A549 (cell line): ENCODE measurements around the gene SSU72.
"Not testable (repeated sequence)": the region's sequence is repeated elsewhere in the genome, so short reads cannot be mapped to it uniquely, and the experiment has no call there.

Experiments used
- CEBPB ChIP-seq, 2 experiments: fragments of >200 bp in 1 of 2; sonication (Bioruptor Twin) in 1 of 2; formaldehyde crosslinking in 1 of 2; IDR thresholded peaks; 2 replicates each; pipeline ENCODE4 v1.6.1; 2012 to 2016
- FOXS1 ChIP-seq: fragments of 250-450 bp; sonication (Bioruptor Pico); IDR thresholded peaks from 2 replicates; pipeline ENCODE4 v1.5.0; 2020; ENCODE audit warnings: mild to moderate bottlenecking, moderate library complexity
- JUN ChIP-seq, 2 experiments: fragments of >200 bp; sonication (Bioruptor Twin); formaldehyde crosslinking; IDR thresholded peaks; 2 replicates in 1 of 2; 3 replicates in 1 of 2; pipeline ENCODE4 v1.6.1; 2016 to 2017
- MAFK ChIP-seq: fragments of 450-650 bp; IDR thresholded peaks from 2 replicates; pipeline ENCODE4 v1.6.1; 2014; ENCODE audit not compliant: partially characterized antibody
- SMC3 ChIP-seq: fragments of >200 bp; sonication (Bioruptor Twin); formaldehyde crosslinking; IDR thresholded peaks from 3 replicates; pipeline ENCODE4 v1.6.1; 2018; ENCODE audit warnings: inconsistent platforms
- USF2 ChIP-seq: fragments of 450-650 bp; IDR thresholded peaks from 2 replicates; pipeline ENCODE4 v1.6.1; 2014; ENCODE audit warnings: antibody characterized with exemption
- TF ChIP-seq, protein P1 (sequence below): fragments of >200 bp; sonication (Bioruptor Twin); formaldehyde crosslinking; IDR thresholded peaks from 3 replicates; pipeline ENCODE4 v1.5.1; 2016
- TF ChIP-seq, protein P2 (sequence below): fragments of 150-350 bp; IDR thresholded peaks from 2 replicates; pipeline ENCODE4 v1.6.1; 2014; ENCODE audit warnings: low read depth, mild to moderate bottlenecking, low read length

- TF ChIP-seq, protein P1, sequence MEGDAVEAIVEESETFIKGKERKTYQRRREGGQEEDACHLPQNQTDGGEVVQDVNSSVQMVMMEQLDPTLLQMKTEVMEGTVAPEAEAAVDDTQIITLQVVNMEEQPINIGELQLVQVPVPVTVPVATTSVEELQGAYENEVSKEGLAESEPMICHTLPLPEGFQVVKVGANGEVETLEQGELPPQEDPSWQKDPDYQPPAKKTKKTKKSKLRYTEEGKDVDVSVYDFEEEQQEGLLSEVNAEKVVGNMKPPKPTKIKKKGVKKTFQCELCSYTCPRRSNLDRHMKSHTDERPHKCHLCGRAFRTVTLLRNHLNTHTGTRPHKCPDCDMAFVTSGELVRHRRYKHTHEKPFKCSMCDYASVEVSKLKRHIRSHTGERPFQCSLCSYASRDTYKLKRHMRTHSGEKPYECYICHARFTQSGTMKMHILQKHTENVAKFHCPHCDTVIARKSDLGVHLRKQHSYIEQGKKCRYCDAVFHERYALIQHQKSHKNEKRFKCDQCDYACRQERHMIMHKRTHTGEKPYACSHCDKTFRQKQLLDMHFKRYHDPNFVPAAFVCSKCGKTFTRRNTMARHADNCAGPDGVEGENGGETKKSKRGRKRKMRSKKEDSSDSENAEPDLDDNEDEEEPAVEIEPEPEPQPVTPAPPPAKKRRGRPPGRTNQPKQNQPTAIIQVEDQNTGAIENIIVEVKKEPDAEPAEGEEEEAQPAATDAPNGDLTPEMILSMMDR, result not testable (repeated sequence)
- TF ChIP-seq, protein P2, sequence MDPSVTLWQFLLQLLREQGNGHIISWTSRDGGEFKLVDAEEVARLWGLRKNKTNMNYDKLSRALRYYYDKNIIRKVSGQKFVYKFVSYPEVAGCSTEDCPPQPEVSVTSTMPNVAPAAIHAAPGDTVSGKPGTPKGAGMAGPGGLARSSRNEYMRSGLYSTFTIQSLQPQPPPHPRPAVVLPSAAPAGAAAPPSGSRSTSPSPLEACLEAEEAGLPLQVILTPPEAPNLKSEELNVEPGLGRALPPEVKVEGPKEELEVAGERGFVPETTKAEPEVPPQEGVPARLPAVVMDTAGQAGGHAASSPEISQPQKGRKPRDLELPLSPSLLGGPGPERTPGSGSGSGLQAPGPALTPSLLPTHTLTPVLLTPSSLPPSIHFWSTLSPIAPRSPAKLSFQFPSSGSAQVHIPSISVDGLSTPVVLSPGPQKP, result not testable (repeated sequence)
- not testable (repeated sequence) for TF ChIP-seq SMC3; CEBPB (IDR thresholded peaks at IDR 0.05); USF2; MAFK; JUN (IDR thresholded peaks at IDR 0.05); FOXS1 (CRISPR knock-in tag)
These were observed 61.0 kb downstream of the SSU72 start for GRCh38 chr1:1513675-1514074.
